GM18867 (cell line): ENCODE measurements around the gene C1orf87.

Experiments used
- ATAC-seq: cut with Tn5 transposase; IDR thresholded peaks from one replicate; pipeline ENCODE4 v1.9.1; 2021; ENCODE audit warnings: mild to moderate bottlenecking, moderate library complexity; ENCODE audit not compliant: unreplicated experiment

The C1orf87 gene

GRCh38 chr1:60073605-60074278, at the start of gene C1orf87:
Gene C1orf87 (minus strand): TSS chr1:60073770. CDS start chr1:60072643, 1,127 bp downstream.
- no peak for ATAC-seq

GRCh38 chr1:60118085-60118484, 44.5 kb upstream of the C1orf87 start:
- ATAC-seq = no peak

GRCh38 chr1:60114745-60115318, 41.3 kb upstream of the C1orf87 start:
- ATAC-seq = no peak

GRCh38 chr1:60113596-60113995, 40.0 kb upstream of the C1orf87 start:
- no peak for ATAC-seq

GRCh38 chr1:60113028-60113427, 39.5 kb upstream of the C1orf87 start:
- ATAC-seq = no peak

GRCh38 chr1:60111716-60112115, 38.1 kb upstream of the C1orf87 start:
- ATAC-seq = no peak

GRCh38 chr1:60111118-60111517, 37.5 kb upstream of the C1orf87 start:
- ATAC-seq = no peak

- ATAC-seq = no peak
These were observed 34.6 kb upstream of the C1orf87 start for GRCh38 chr1:60108196-60108595.

GRCh38 chr1:60103186-60103585, 29.6 kb upstream of the C1orf87 start:
- no peak for ATAC-seq

- ATAC-seq = no peak
These were observed 28.9 kb upstream of the C1orf87 start for GRCh38 chr1:60102267-60103061.

GRCh38 chr1:60101516-60101915, 27.9 kb upstream of the C1orf87 start:
- ATAC-seq = no peak

- ATAC-seq = no peak
These were observed 17.7 kb upstream of the C1orf87 start for GRCh38 chr1:60091195-60091715.

GRCh38 chr1:60090655-60091054, 17.1 kb upstream of the C1orf87 start:
- no peak for ATAC-seq

- ATAC-seq = no peak
These were observed 15.1 kb upstream of the C1orf87 start for GRCh38 chr1:60088620-60089155.

- ATAC-seq = no peak
These were observed 14.1 kb upstream of the C1orf87 start for GRCh38 chr1:60087681-60088080.

GRCh38 chr1:60078182-60078581, 4.6 kb upstream of the C1orf87 start:
- no peak for ATAC-seq

- ATAC-seq = no peak
These were observed 2.3 kb downstream of the C1orf87 start for GRCh38 chr1:60071296-60071695.

GRCh38 chr1:60069691-60070090, 3.9 kb downstream of the C1orf87 start:
- ATAC-seq = no peak

GRCh38 chr1:60068393-60069045, 5.1 kb downstream of the C1orf87 start:
- ATAC-seq = no peak

GRCh38 chr1:60066001-60066400, 7.6 kb downstream of the C1orf87 start:
- no peak for ATAC-seq

GRCh38 chr1:60065199-60065598, 8.4 kb downstream of the C1orf87 start:
- no peak for ATAC-seq
